ENCODE measurements around the gene ZFP90.
"Not testable (repeated sequence)": the region's sequence is repeated elsewhere in the genome, so short reads cannot be mapped to it uniquely, and the experiment has no call there.

Gene ZFP90

DNA sequence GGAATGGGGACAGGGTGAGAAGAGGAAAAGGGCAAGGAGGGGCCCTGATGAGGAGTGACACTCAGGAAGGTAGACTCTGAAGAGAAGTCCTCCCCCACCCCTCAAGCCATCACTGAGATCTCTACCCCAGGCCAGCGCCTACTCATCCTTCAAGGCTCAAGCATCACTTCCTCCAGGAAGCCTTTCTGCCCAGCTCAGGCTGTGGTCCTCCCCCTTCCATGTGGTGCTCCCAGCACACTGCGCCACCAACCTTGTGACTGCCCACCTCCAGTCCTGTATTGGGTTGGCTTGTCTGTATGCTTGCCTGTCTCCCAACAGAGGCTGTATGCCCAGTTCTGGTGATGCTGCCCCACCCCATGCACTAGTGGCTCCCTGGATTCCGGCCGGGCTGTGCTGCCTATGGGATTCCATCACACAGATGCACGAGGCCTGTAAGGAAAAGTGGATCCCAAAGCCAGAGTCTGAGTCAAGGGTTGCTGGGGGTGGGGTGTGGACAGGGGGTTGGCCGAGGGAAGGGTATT, 19.8 kb upstream of the ZFP90 start:
- no peak for DNase-seq

DNA sequence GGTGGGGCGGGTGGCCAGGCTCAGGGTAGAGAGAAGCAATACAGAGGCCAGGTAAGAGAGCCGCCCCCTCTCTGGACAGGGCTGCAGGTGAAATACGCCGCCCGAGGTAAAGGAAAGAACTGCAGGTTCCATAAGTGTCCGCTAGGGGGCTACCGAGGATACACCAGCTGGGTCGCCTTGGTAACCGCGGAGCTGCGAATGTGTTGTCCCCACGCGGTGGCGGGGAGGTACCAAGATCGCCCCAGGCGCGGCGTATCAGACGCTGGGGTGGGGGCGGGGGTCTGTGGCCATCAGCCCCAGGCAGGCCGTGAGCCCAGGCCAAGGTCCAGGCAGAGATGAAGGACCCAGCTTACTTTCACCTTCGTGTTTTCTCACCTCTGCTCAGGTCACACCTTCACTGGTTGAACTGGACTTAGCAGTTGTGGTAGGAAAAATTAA, 18.4 kb upstream of the ZFP90 start:
- peak; percentile 85 to 87 for DNase-seq

DNA sequence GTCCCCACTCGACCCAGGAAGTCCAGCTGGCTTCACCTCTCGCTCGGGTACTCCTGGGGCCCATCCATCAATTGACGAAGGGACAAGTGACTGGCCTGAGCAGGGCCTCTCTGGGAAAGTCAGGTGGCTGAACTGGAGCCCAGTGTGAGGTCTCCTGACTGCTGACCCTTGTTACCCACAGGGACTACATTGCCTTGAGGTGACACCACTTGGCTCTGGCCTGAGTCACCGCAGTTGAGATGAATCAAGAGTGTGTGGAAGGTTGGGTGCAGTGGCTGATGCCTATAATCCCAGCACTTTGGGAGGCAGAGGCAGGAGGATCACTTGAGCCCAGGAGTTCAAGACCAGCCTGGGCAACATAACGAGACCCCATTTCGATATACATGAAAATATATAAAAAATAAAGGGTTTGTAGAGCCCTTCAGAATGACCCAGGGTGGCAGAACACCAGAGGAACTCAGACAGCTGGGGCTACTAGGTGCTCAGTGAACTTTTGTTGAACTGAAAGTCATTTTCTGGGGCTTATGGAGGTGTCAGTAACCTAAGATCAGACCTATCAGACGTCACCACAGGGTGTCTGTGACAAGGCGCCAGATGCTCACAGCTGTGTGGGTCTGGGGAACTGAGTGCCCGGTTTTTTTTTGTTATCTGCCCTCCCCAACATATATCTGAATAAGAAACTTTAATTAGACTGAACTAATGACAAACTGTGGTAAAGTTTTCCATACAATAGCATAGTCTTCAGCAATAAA, 14.8 kb upstream of the ZFP90 start:
- no peak for DNase-seq

DNA sequence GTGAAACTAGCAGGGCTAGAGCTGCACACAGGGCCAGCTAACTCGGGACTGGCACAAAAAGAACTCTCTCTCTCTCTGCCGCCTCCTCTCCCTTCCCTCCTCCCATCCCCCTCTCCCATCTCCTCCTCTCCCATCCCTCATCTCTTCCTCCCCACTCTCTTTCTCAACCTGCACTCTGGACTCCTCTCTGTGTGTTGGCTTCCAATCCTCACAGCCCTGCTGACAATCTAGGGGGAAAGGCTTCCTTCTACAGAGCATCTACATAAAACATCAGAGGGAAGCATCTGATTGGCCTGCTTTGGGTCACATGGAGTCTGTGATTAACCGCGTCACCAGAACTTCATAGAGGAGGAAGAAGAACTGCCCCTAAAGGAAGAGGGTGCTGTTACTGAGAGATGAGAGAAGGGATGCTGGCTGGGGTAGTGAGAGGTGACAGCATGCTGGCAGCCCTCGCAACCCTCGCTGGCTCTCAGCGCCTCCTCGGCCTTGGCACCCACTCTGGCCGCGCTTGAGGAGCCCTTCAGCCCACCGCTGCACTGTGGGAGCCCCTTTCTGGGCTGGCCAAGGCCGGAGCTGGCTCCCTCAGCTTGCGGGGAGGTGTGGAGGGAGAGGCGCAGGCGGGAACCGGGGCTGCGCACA, 12.8 kb upstream of the ZFP90 start:
- DNase-seq = no peak

DNA sequence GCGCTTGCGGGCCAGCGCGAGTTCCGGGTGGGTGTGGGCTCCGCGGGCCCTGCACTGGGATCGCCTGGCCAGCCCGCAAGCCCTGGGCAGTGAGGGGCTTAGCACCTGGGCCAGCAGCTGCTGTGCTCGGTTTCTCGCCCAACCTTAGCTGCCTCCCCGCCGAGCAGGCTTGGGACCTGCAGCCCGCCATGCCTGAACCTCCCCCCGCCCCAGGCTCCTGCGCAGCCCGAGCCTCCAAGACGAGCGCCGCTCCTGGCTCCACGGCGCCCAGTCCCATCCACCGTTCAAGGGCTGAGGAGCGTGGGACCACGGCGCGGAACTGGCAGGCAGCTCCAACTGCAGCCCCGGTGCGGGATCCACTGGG, 12.3 kb upstream of the ZFP90 start:
- DNase-seq = no peak

DNA sequence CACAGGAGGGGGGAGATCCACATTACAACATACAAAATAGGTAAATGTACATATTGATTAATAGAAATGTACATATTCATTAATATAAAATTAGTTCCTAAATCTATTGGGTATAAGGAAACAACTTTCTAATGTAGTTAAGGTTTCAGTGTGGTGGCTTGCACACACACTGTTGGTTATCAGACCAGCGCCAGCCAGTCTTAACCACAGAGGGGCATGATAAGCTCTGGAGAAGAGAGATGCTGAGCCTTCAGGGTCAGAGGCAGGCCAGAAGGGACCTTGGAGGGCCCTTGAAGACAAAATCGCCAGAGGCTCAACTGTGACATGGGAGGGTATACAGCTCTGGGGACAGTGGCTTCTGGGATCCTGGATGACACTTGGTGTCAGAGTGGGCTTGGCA, 10.9 kb upstream of the ZFP90 start:
- DNase-seq = no peak

DNA sequence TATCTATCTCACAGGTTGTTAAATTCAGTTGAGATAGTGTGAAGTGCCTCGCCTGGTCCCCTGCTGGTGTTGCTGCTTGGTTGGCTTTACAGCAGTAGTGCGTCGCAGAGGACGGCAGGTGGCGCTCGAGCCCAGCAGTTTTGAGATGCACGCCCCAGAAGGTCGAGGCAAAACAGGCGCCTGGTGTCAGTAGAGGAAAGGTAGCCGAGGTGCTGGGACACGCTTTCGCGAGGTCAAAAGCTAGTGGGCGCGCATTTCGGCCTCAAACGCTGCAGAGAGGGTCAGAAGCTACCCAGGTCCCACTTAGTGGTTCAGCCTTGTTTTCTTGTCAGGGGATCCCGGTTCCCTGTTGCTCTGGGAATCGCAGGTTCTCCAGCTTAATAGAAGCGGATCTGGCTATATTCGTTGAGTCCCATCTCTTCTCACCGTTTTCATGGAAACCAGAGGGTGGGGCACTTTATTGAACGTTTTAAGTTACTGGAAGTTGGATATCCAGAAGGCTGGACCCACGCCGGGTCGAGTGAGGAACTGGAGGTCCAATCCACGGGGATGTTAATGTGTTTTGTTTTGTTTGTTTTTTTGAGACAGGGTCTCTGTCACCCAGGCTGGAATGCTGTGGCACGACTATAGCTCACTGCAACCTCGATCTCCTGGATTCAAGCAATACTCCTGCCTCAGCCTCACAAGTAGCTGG, 10.3 kb upstream of the ZFP90 start:
- DNase-seq = peak; percentile 90 to 91

DNA sequence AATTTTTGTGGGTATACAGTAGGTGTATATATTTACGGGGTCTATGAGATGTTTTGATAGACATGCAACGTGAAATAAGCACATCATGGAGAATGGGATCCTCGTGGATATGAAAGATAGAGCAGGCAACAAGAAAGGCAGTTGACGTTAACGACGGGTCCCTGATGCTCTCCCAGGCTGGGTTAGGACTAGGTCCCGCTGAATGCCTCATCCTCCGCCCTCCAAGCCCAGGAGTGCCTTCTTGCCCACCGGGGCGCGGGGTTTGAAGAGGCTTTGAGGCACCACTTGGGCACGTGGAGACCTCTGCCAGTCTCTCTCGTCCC, 9.5 kb upstream of the ZFP90 start:
- DNase-seq = no peak

DNA sequence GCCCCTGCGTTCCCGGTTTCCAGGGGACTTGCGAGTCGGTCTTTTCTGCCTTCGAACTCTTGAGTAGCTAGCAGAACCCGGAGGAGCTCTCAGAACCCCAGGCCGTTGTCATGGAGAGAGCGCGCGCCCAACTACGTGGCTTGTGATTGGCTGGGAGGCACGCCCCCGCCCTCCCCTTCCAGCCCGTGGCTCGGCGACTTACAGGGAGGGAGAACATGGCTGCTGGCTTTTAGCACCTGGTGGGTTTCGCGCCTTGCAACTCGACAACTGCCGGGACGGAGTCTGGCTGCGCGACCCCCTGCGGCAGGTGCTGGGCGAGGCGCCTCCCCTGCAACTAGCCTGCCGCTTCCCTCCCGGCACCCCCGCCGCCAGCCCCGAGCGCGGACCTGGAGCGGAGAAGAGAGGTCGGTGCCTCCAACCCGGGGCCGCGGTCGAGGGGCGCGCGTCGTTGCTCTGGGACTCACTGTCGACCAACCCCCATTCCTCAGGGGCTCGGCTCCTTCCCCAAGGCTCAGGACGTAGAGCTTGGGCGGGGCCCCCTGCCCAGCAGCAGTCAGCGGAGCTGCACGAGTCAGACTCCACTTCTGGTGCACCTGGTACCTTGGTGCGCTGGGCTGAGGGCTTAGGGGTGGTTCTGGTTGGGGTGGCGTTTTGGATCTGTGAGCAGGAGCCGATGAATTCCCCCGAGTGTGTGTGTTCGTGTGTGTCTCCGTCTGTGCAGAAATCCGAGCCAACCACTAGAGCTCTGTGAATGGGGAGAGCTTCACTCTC, 9.0 kb upstream of the ZFP90 start:
- peak; percentile 92 to 93 for DNase-seq

DNA sequence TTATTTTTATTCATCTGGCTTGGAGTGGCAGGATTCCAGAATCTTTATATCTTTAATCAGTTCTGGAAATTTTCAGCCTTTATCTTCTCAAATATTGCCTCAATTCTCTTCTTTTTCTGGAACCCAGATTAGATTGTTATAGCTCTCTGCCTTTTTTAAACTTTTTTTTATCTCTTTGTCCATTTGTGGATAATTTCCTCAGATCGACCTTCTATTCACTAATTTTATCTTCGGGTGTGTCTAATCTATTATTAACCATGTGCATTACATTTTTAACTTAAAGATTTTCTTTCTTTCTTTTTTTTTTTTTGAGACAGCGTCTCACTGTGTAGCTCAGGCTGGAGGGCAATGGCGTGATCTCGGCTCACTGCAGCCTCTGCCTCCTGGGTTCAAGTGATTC, 5.2 kb upstream of the ZFP90 start:
- no peak for DNase-seq

DNA sequence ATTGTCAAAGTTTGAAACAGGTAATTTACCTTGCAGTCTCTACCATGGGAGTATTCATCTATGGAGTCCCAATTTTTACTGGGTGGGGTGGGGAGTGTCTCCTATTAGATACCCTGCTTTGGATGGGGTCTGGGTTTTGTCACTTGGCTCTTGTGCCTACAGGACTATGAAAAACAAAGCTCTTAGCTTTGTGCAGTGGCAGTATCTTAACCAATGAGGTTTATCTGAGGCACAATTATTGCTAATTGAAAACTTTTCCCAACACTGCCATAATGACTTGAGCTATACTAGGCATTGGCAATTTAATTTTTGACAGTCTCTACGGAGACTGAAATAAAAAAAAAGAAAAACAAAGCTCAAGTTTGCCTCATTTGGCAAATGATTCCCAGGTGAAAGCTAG, 3.8 kb upstream of the ZFP90 start:
- DNase-seq = no peak

DNA sequence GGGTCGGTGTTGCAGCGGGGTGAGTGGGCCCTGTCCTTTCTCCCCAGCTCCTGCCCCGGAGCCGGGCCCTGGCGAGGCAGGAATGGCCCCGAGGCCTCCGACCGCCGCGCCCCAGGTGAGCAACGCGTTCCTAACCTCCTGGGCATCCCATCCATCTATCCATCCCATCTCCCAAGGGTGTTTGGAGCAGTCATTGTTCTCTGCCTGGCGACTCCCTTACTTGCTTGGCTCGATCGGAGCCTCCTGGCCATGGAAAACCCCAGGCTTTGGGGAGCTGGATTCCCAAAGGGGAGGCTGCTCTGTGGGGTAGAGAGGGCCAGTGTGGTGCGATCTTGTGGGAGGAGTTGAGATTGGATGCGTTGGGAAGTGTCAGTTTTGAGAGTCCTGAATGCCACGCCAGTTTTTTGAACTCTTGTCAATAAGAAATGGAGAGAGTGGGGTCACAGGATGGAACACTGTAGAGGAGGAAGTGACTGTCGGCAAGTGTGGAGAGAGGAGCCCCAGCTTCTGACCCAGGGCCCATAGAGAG, 684 bp downstream of the ZFP90 start:
- DNase-seq = peak; percentile 5 to 22

DNA sequence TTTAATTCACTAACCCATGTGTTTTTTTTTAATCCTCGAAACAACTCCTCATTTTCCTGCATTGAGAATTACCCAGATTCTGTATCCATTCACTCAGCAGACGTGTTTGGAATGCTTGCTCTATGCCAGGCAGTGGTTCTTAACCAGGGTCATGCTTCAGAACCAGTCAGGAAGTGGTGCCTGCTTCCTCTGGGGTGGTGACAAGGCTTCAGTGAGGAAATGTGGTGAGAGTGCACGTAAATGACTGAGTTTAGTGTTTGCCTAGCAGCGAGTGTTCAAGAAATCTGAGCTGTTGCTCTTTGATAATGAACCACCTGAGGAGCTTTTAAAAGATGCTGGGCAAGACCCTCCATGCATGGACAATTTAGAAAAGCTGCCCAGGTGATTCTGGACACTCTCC, 9.9 kb downstream of the ZFP90 start:
- DNase-seq = no peak

DNA sequence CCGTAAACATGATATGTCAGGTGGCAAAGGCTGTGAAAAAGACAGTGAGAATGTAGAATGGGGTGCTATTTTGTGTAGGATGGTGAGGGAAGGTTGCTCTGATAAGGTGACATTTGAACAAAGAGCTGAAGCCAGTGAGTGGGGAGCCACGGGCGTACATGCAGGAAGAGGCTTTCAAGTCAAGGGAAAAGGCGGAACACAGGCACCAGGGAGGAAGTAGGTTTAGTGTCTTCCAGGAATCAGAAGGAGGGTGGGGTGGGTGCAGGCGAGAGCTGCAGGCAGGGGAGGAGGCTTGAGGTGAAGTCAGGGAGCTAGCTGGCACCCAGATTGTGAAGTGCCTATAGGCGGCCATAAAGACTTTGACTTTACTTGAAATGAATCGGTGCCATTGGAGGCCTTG, 14.1 kb downstream of the ZFP90 start:
- DNase-seq = no peak

DNA sequence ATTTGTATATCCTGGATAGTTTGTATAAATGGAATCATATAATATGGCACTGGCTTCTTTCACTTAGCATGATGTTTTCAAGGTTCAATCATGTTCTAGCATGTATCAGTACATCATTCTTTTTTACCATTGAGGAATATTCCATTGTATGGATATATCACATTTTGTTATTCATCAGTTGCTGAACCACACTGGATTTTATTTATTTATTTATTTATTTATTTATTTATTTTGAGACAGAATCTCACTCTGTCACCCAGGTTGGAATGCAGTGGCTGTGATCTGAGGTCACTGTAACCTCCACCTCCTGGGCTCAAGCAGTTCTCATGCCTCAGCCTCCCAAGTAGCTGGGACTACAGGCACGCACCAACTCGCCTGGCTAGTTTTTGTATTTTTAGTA, 21.2 kb downstream of the ZFP90 start:
- not testable (repeated sequence) for DNase-seq

DNA sequence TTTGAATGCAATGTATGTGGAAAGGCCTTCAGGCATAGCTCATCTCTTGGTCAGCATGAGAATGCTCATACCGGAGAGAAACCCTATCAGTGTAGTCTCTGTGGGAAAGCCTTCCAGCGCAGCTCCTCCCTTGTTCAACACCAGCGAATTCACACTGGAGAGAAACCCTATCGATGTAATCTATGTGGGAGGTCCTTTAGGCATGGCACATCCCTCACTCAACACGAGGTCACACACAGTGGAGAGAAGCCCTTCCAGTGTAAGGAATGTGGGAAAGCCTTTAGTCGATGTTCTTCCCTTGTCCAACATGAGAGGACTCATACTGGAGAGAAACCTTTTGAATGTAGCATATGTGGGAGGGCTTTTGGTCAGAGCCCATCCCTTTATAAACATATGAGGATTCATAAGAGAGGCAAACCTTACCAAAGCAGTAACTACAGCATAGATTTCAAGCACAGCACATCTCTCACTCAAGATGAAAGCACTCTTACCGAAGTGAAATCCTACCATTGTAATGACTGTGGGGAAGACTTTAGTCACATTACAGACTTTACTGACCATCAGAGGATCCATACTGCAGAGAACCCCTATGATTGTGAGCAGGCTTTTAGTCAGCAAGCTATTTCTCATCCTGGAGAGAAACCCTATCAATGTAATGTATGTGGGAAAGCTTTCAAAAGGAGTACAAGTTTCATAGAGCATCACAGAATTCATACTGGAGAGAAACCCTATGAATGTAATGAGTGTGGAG, 24.7 kb downstream of the ZFP90 start:
- no peak for DNase-seq

DNA sequence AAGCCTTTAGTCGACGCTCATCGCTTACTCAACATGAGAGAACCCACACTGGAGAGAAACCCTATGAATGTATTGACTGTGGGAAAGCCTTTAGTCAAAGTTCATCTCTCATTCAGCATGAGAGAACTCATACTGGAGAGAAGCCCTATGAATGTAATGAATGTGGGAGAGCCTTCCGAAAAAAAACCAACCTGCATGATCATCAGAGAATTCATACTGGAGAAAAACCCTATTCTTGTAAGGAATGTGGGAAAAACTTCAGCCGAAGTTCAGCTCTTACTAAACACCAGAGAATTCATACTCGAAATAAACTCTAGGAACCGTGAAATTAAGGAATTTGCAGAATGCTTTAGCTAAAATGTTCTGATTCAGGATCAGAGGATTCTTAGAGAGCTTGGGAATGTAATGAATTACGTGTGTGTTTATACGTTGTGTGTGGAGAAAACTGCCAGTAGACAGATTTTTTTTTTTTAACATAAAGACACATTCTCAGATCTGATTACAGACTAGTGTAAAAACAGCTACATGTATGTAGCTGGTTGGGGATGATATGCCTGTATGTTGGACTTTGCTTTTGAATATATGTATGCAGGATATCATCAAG, 25.4 kb downstream of the ZFP90 start:
- DNase-seq = no peak

DNA sequence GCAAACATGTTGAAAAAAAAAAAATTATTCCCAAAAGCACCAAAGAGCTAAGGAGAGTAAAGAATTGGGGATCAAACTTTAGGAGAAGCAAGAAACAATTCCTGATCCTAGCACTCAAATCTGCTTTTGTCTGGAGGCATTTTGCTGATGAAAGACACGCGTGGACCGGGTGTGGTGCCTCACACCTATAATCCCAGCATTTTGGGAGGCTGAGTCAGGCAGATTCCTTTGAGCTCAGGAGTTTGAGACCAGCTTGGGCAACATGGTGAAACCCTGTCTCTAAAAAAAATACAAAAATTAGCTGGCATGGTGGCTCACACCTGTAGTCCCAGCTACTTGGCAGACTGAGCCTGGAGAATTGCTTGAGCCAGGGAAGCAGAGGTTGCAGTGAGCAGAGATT, 35.4 kb downstream of the ZFP90 start:
- no peak for DNase-seq

DNA sequence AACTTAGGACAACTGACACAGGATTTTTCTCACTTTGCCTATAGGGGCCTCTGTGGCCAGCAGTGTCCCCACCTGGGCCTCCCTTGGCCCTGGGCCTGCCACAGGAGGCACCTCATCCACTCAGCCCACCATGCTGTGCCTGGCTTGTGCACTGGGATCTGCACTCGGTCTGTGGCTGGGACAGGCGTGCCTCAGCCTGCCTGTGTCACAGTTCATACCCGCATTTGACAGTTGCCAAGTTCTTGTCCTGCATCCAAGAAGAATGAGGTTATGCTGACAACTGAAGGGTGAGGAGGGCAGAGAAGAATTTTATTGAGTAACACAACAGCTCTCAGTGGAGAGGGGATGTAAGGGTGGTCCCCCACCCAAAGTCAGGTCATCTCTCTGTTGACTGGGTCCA, 36.0 kb downstream of the ZFP90 start:
- DNase-seq = no peak

DNA sequence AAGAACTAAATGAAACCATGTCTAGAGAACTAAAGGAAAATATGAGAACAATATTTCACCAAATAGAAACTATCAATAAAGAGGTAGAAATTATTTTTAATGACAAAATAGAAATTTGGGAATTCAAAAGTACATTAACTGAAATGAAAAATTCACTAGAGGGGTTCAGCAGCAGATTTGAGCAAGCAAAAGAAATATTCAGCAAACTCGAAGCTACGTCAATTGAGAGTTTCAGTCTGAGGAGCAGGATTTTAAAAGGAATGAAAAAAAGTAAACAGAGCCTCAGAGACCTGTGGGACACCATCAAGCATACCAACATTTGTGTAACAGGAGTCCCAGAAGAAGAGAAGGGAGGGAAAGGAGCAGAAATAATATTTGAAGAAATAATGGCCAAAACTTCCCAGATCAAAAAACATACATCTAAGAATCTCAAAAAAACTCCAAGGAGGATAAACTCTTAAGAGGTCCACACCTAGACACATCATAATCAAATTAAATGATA, 38.3 kb downstream of the ZFP90 start:
- DNase-seq = no peak

DNA sequence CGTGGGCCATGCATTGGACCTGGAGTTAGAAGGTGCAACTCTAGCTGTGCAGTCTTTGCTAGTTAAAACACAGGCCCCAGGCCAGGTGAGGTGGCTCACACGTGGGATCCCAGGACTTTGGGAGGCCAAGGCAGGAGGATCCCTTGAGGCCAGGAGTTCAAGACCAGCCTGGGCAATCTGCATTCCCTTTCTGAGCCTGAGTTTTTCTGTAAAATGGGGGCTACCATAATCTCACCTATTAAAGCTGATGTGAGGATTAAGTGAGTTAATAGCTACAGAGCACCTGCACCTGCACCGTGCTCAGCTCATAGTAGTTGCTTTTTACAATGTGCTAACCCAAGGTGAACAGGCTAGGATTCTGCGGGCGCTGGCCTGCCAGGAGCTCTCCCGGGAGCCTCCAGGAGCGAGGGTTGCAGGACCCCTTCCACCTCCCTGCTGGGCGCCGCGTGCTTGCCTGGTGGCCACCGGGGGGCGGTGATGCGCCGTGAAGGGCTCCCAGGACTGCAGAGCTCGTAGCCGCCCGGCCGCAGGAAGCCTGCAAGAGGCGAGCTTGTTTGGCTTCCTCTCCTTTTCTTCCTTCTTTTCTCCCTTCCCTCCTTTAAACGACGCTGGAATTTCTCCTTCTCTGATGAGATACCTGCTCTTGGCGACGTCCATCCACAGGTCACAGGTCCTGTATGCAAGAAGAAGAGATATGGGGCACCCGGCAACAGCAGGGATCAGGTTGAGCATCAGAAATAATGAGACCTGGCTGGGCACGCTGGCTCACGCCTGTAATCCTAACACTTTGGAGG, 51.3 kb downstream of the ZFP90 start:
- DNase-seq = peak; percentile 67 to 84
